SK-N-SH (cell line): Measurements from ENCODE around the gene AUTS2. TPM values are rescaled to one million over a fixed set of nuclear protein-coding genes. Genes with fewer than 3 reads are reported as not detected.
A peak's percentile ranks its signal among the peaks of the same experiment; 100 is the strongest.

ENCODE experiments used
- CTCF ChIA-PET: fragments of 300-600, 350-600 bp; formaldehyde crosslinking; extraction: SDS; loops from one replicate; lab custom pipeline; 2021; lab: Yijun Ruan, JAX
- POLR2A ChIA-PET: fragments of 350-600 bp; sonication (Branson Sonifier 250); formaldehyde crosslinking; extraction: SDS; loops from one replicate; lab custom pipeline; 2020; ENCODE audit warnings: antibody characterized with exemption, inconsistent platforms; lab: Yijun Ruan, JAX
- DNase-seq: peaks from one replicate; pipeline ENCODE4 v3.0.0; 2012
- H2AFZ ChIP-seq: fragments of 200-600 bp; sonication (generic); 2 replicates; pipeline ENCODE4 v1.8.1; 2016; ENCODE audit warnings: antibody characterized with exemption, mild to moderate bottlenecking, low read depth
- H3F3A ChIP-seq: fragments of 200-600 bp; sonication (generic); replicated peaks from 2 replicates; pipeline ENCODE3; 2016; ENCODE audit warnings: antibody characterized with exemption, mild to moderate bottlenecking; ENCODE audit not compliant: insufficient read depth
- H3K27ac ChIP-seq, 2 experiments: fragments of 200-500 bp in 1 of 2; fragments of 200-600 bp in 1 of 2; sonication (Bioruptor generic) in 1 of 2; sonication (generic), shearing (Covaris generic) in 1 of 2; 2 replicates each; pipeline versions ENCODE4 v1.5.1 to v1.6.1; 2014 to 2016; ENCODE audit warnings: low read depth in 2 of 2, inconsistent platforms in 1 of 2, low read length in 1 of 2, mild to moderate bottlenecking in 1 of 2, mixed read lengths in 1 of 2
- H3K27me3 ChIP-seq: fragments of 200-600 bp; sonication (generic), shearing (Covaris generic); 2 replicates; pipeline ENCODE4 v1.6.1; 2016; ENCODE audit warnings: mixed run types; ENCODE audit not compliant: insufficient read depth
- H3K36me3 ChIP-seq, 2 experiments: fragments of 200-500 bp in 1 of 2; fragments of 200-600 bp in 1 of 2; sonication (Bioruptor generic) in 1 of 2; sonication (generic) in 1 of 2; replicated peaks in 1 of 2; 2 replicates each; pipeline versions ENCODE3 to v1.5.1; 2014 to 2016; ENCODE audit warnings: low read length in 1 of 2, mild to moderate bottlenecking in 1 of 2; ENCODE audit not compliant: insufficient read depth in 2 of 2, control insufficient read depth in 1 of 2
- H3K4me1 ChIP-seq, 2 experiments: fragments of 200-500 bp in 1 of 2; fragments of 200-600 bp in 1 of 2; sonication (Bioruptor generic) in 1 of 2; sonication (generic), shearing (Covaris generic) in 1 of 2; 2 replicates each; pipeline versions ENCODE4 v1.5.1 to v1.6.1; 2014 to 2016; ENCODE audit warnings: low read depth in 1 of 2, low read length in 1 of 2, mixed run types in 1 of 2; ENCODE audit not compliant: insufficient read depth in 2 of 2, control insufficient read depth in 1 of 2
- H3K4me2 ChIP-seq: fragments of 200-600 bp; sonication (generic), shearing (Covaris generic); 2 replicates; pipeline ENCODE4 v1.6.1; 2017; ENCODE audit warnings: mixed run types
- H3K4me3 ChIP-seq, 2 experiments: fragments of 200-500 bp in 1 of 2; fragments of 200-600 bp in 1 of 2; sonication (Bioruptor generic) in 1 of 2; sonication (generic), shearing (Covaris generic) in 1 of 2; 2 replicates each; pipeline versions ENCODE4 v1.5.1 to v1.8.1; 2014 to 2016; ENCODE audit warnings: low read depth in 2 of 2, inconsistent platforms in 1 of 2, low read length in 1 of 2, mild to moderate bottlenecking in 1 of 2, mixed read lengths in 1 of 2, moderate library complexity in 1 of 2
- H3K79me2 ChIP-seq: fragments of 200-600 bp; sonication (generic); 2 replicates; pipeline ENCODE4 v1.8.1; 2017; ENCODE audit warnings: mild to moderate bottlenecking; ENCODE audit not compliant: insufficient read depth
- H3K9ac ChIP-seq: fragments of 200-600 bp; sonication (generic); 2 replicates; pipeline ENCODE4 v1.6.1; 2017; ENCODE audit warnings: mixed run types
- H3K9me2 ChIP-seq: fragments of 200-600 bp; sonication (generic); 2 replicates; pipeline ENCODE4 v1.6.1; 2017; ENCODE audit warnings: mixed run types
- H3K9me3 ChIP-seq: fragments of 200-600 bp; sonication (generic); 2 replicates; pipeline ENCODE4 v1.6.1; 2017; ENCODE audit warnings: mixed run types, mild to moderate bottlenecking, moderate library complexity
- H4K20me1 ChIP-seq: fragments of 200-600 bp; sonication (generic); 2 replicates; pipeline ENCODE4 v1.6.1; 2017; ENCODE audit warnings: mild to moderate bottlenecking, mixed run types; ENCODE audit not compliant: insufficient read depth
- EP300 ChIP-seq, 2 experiments: IDR thresholded peaks; 2 replicates each; pipeline versions ENCODE4 v1.4.0 to v1.6.1; 2012; ENCODE audit warnings: borderline replicate concordance in 1 of 2, low read depth in 1 of 2, low read length in 1 of 2
- GABPA ChIP-seq: IDR thresholded peaks from 2 replicates; pipeline ENCODE4 v1.4.0; 2012; ENCODE audit warnings: low read depth, mild to moderate bottlenecking
- MXI1 ChIP-seq: IDR thresholded peaks from 2 replicates; pipeline ENCODE4 v1.6.1; 2012; ENCODE audit warnings: mild to moderate bottlenecking, low read depth, low read length, improper control_type of control experiment
- RAD21 ChIP-seq: IDR thresholded peaks from 2 replicates; pipeline ENCODE4 v1.6.1; 2012; ENCODE audit warnings: mild to moderate bottlenecking, low read length
- RCOR1 ChIP-seq: fragments of 150-350 bp; IDR thresholded peaks from 2 replicates; pipeline ENCODE4 v1.6.1; 2017; ENCODE audit warnings: antibody characterized with exemption, low read length
- REST ChIP-seq: IDR thresholded peaks from 2 replicates; pipeline ENCODE4 v1.6.1; 2012; ENCODE audit warnings: mild to moderate bottlenecking, low read depth, low read length, moderate library complexity
- RFX5 ChIP-seq: IDR thresholded peaks from 2 replicates; pipeline ENCODE4 v1.6.1; 2012; ENCODE audit warnings: mild to moderate bottlenecking, improper control_type of control experiment, low read length
- TCF12 ChIP-seq: IDR thresholded peaks from 2 replicates; pipeline ENCODE4 v1.4.0; 2012
- USF2 ChIP-seq: fragments of 150-350 bp; IDR thresholded peaks from 2 replicates; pipeline ENCODE4 v1.6.1; 2017; ENCODE audit warnings: antibody characterized with exemption, low read length, low read depth, borderline replicate concordance
- WGBS: methylation state at CpG from one replicate; pipeline ENCODE4 v1.1.6; 2017; ENCODE audit warnings: low lambda C conversion rate; 5-methylcytosine and 5-hydroxymethylcytosine counted together
- polyA plus RNA-seq, 3 experiments: library from polyadenylated mRNA; depleted of rRNA; stranded (reverse); fragments of >200 nt; gene quantifications; 2 replicates each; pipeline ENCODE4 v1.2.3, GENCODE V29; 2012
- TF ChIP-seq, protein P1 (sequence below): IDR thresholded peaks from 2 replicates; pipeline ENCODE4 v1.4.0; 2012; ENCODE audit warnings: low read depth, borderline replicate concordance

Gene AUTS2
- polyA plus RNA-seq, 1 of the 3 experiments (the other 2 are of a cell fraction): 15.6 TPM

GRCh38 chr7:69620650-69621049 lies 22.4 kb downstream of the AUTS2 start:
- Histone ChIP-seq H3K4me3 (no peak overlapping the region), H3K9me2 (no peaks in the 10 kb centered on the region), H3K4me1 (peaks cover 17 to 40% of the 10 kb centered on the region in 2 experiments; a peak in 3 of 4 replicates), H3K4me2 (peak overlapping the region; percentile 48), H3K9me3 (no peaks in the 10 kb centered on the region), H4K20me1 (peaks cover 21% of the 10 kb centered on the region; the same call in 1 of the 2 replicates), H3K36me3 (no peaks in the 10 kb centered on the region), H3F3A (no peaks in the 10 kb centered on the region), H3K9ac (no peak overlapping the region), H3K79me2 (peaks cover 67% of the 10 kb centered on the region), H3K27me3 (no peaks in the 10 kb centered on the region), H3K27ac (no peak overlapping the region; a peak in 1 of 4 replicates), H2AFZ (no peak overlapping the region)
- POLR2A ChIA-PET: no interaction called here
- no peak for DNase-seq
- CTCF ChIA-PET: interaction anchor here (1.0 to 2.4 kb wide), 6 partner anchors 10 to 420 kb away, joined by 3 to 10 read pairs (median 4); no protein-coding TSS in a partner anchor
- TF ChIP-seq USF2 (no peak), TCF12 (no peak), MXI1 (no peak)
- TF ChIP-seq, protein P1, sequence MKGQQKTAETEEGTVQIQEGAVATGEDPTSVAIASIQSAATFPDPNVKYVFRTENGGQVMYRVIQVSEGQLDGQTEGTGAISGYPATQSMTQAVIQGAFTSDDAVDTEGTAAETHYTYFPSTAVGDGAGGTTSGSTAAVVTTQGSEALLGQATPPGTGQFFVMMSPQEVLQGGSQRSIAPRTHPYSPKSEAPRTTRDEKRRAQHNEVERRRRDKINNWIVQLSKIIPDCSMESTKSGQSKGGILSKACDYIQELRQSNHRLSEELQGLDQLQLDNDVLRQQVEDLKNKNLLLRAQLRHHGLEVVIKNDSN: no peak
- 91% methylated on average over 2 of the region's 2 CpGs for WGBS

DNA sequence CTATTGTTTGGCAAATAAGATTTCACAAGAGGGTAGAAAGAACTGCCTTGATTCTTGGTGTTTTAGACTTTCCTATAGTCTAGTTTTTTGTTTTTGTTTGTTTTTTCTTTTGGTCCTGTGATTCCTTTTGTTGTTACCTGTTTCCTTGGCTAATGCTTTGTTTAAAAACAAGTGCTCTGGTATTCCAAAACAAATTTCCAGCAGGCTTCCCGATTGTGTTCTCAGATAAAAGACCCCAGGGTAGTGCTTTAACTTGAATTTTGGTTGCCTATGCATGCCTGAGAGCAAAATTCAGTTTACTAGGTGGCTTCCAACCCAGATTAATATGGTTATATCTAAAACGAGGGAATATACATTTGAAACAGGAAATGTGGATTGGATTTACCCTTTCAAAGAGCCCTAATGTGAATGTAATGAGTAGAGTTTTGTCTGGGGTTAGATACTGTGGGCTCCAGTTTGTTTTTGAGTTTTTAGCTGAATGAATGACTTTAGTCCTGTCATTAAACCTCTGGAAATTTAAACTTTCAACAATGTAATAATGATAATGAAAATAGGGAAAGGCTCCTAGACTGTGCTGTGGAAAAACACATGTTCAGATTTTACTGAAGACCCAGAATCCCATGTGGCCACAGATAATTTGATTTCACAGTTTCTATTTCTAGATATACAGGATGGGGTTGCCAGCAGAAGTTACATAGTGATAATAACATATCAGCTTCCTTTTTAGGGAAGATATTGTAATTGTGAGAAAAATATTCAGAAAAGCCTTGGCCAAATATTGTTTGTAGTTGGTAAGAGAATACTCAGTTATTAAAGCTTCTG lies 23.9 kb downstream of the AUTS2 start:
- Histone ChIP-seq H3K79me2 (peaks cover 64% of the 10 kb centered on the region), H3K27me3 (no peaks in the 10 kb centered on the region), H3K9me2 (no peaks in the 10 kb centered on the region), H3K4me1 (peaks cover 17 to 42% of the 10 kb centered on the region in 2 experiments; a peak in 3 of 4 replicates), H3K36me3 (no peaks in the 10 kb centered on the region), H3F3A (no peaks in the 10 kb centered on the region), H2AFZ (no peak overlapping the region), H3K27ac (peak overlapping the region; percentile 9 to 87; a peak in 3 of 4 replicates), H3K4me2 (no peak overlapping the region), H3K4me3 (no peak overlapping the region), H4K20me1 (peaks cover 27% of the 10 kb centered on the region; the same call in 1 of the 2 replicates), H3K9me3 (no peaks in the 10 kb centered on the region), H3K9ac (no peak overlapping the region)
- DNase-seq: peak; percentile 63
- ChIA-PET POLR2A (no interaction called here), CTCF (interaction anchor here (0.7 to 1.3 kb wide), 3 partner anchors 33 to 55 kb away, joined by 3 read pairs; no protein-coding TSS in a partner anchor)
- peak; percentile 91 for TF ChIP-seq MXI1
- TF ChIP-seq GABPA: no peak
- no peak for TF ChIP-seq REST
- peak; percentile 20; the same call in 1 of the 2 replicates for TF ChIP-seq RAD21
- peak in 1 of 2 experiments; percentile 67; a peak in 2 of 4 replicates for TF ChIP-seq EP300 (IDR thresholded peaks at IDR 0.05; ENCODE audit: borderline replicate concordance in 1 of 2, low read depth in 1 of 2, low read length in 1 of 2)
- TF ChIP-seq RCOR1: peak; percentile 64
- no peak for TF ChIP-seq TCF12
- TF ChIP-seq RFX5: 0 out of 2 replicates have a peak, but pooled peaks have one; percentile 12
- WGBS: 22% methylated on average over 2 of the region's 2 CpGs
